SK-N-SH (cell line): ENCODE data around the gene KIF3C. TPM values are rescaled to one million over a fixed set of nuclear protein-coding genes. Genes with fewer than 3 reads are reported as not detected.

Experiments
- FOXJ3 ChIP-seq: sonication (generic); formaldehyde crosslinking; IDR thresholded peaks from 2 replicates; pipeline ENCODE4 v1.5.1; 2020; ENCODE audit warnings: mild to moderate bottlenecking, missing genetic modification reagents
- GATA2 ChIP-seq: sonication (generic); formaldehyde crosslinking; IDR thresholded peaks from 2 replicates; pipeline ENCODE4 v1.5.0; 2020; ENCODE audit warnings: mild to moderate bottlenecking, missing genetic modification reagents
- NFIC ChIP-seq: IDR thresholded peaks from 2 replicates; pipeline ENCODE4 v1.4.0; 2012; ENCODE audit warnings: borderline replicate concordance
- NRF1 ChIP-seq: IDR thresholded peaks from 2 replicates; pipeline ENCODE4 v1.6.1; 2012; ENCODE audit warnings: low read depth, mild to moderate bottlenecking, low read length
- RFX5 ChIP-seq: IDR thresholded peaks from 2 replicates; pipeline ENCODE4 v1.6.1; 2012; ENCODE audit warnings: mild to moderate bottlenecking, improper control_type of control experiment, low read length
- SIN3A ChIP-seq: IDR thresholded peaks from 2 replicates; pipeline ENCODE4 v1.6.1; 2012; ENCODE audit warnings: low read depth, mild to moderate bottlenecking, low read length, moderate library complexity, borderline replicate concordance
- TCF12 ChIP-seq: IDR thresholded peaks from 2 replicates; pipeline ENCODE4 v1.4.0; 2012
- polyA plus RNA-seq, 3 experiments: library from polyadenylated mRNA; depleted of rRNA; stranded (reverse); fragments of >200 nt; gene quantifications; 2 replicates each; pipeline ENCODE4 v1.2.3, GENCODE V29; 2012
- small RNA-seq, 7 experiments: library from RNA; depleted of rRNA; stranded (forward); fragments of <200 nt; gene quantifications; one replicate each; pipeline ENCODE3, GENCODE V24; 2012
- TF ChIP-seq, protein P1 (sequence below): IDR thresholded peaks from 2 replicates; pipeline ENCODE4 v1.4.0; 2012; ENCODE audit warnings: low read depth, borderline replicate concordance
- TF ChIP-seq, protein P2 (sequence below): fragments of 200-600 bp; sonication (generic); IDR thresholded peaks from 2 replicates; pipeline ENCODE4 v1.6.1; 2017; ENCODE audit warnings: antibody characterized with exemption, mild to moderate bottlenecking, moderate library complexity
- TF ChIP-seq, protein P3 (sequence below): IDR thresholded peaks from 2 replicates; pipeline ENCODE4 v1.6.1; 2012; ENCODE audit warnings: mild to moderate bottlenecking, low read depth, low read length, moderate library complexity
- TF ChIP-seq, protein P4 (sequence below): IDR thresholded peaks from 2 replicates; pipeline ENCODE4; 2012

The KIF3C gene
- polyA plus RNA-seq, 1 of the 3 experiments (the other 2 are of a cell fraction) = 29.5 TPM

DNA sequence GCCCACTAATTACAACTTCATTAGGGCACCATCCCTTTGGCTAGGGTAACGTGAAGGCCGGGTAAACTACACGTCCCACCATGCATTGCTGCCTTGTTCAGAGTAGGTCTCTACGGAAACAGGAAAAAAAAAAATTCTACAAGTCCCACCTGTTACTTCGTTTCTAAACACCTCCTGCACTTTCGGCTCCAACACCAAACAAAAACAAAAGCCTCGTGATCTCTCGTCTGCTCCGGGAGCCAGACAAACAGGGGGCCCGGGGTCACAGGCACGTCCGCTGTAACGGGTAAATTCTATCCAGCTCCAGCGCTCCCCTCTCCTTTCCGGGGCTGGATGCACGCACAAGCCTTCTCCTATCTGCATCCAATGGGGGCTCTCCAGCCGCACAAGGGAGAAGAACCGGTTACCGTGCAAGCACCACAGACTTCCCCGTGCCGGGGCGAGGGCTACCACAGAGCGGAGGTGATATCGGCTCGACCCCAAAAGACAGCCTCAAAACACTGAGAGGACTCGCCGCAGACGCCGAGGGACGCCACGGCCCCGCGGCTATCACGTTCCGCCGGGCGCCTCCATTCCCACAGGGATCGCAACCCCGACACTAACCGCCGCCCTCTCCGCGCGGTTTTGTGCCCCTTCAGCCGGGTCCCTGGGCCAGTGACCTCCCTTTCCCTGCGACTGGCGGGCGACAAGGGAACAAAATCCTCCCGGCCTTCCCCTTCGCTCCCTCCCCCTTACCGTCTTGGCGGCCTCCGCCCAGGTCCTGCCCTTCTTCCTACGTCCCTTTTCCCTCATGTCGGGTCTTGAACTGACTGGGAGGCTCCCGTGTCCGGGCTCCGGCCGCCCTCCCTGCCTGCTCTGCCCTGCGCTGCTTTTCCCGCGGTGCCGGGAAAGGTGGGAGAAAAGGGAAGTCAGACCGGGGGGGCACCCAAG lies 104.6 kb downstream of the KIF3C start (continued):
- TF ChIP-seq, protein P1, sequence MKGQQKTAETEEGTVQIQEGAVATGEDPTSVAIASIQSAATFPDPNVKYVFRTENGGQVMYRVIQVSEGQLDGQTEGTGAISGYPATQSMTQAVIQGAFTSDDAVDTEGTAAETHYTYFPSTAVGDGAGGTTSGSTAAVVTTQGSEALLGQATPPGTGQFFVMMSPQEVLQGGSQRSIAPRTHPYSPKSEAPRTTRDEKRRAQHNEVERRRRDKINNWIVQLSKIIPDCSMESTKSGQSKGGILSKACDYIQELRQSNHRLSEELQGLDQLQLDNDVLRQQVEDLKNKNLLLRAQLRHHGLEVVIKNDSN = no peak
- TF ChIP-seq SIN3A (no peak), FOXJ3 (CRISPR knock-in tag) (no peak), NRF1 (no peak), NFIC (no peak), GATA2 (no peak), RFX5 (no peak), TCF12 (no peak)
- TF ChIP-seq, protein P2, sequence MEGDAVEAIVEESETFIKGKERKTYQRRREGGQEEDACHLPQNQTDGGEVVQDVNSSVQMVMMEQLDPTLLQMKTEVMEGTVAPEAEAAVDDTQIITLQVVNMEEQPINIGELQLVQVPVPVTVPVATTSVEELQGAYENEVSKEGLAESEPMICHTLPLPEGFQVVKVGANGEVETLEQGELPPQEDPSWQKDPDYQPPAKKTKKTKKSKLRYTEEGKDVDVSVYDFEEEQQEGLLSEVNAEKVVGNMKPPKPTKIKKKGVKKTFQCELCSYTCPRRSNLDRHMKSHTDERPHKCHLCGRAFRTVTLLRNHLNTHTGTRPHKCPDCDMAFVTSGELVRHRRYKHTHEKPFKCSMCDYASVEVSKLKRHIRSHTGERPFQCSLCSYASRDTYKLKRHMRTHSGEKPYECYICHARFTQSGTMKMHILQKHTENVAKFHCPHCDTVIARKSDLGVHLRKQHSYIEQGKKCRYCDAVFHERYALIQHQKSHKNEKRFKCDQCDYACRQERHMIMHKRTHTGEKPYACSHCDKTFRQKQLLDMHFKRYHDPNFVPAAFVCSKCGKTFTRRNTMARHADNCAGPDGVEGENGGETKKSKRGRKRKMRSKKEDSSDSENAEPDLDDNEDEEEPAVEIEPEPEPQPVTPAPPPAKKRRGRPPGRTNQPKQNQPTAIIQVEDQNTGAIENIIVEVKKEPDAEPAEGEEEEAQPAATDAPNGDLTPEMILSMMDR = no peak
- TF ChIP-seq, protein P3, sequence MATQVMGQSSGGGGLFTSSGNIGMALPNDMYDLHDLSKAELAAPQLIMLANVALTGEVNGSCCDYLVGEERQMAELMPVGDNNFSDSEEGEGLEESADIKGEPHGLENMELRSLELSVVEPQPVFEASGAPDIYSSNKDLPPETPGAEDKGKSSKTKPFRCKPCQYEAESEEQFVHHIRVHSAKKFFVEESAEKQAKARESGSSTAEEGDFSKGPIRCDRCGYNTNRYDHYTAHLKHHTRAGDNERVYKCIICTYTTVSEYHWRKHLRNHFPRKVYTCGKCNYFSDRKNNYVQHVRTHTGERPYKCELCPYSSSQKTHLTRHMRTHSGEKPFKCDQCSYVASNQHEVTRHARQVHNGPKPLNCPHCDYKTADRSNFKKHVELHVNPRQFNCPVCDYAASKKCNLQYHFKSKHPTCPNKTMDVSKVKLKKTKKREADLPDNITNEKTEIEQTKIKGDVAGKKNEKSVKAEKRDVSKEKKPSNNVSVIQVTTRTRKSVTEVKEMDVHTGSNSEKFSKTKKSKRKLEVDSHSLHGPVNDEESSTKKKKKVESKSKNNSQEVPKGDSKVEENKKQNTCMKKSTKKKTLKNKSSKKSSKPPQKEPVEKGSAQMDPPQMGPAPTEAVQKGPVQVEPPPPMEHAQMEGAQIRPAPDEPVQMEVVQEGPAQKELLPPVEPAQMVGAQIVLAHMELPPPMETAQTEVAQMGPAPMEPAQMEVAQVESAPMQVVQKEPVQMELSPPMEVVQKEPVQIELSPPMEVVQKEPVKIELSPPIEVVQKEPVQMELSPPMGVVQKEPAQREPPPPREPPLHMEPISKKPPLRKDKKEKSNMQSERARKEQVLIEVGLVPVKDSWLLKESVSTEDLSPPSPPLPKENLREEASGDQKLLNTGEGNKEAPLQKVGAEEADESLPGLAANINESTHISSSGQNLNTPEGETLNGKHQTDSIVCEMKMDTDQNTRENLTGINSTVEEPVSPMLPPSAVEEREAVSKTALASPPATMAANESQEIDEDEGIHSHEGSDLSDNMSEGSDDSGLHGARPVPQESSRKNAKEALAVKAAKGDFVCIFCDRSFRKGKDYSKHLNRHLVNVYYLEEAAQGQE = no peak
- TF ChIP-seq, protein P4, sequence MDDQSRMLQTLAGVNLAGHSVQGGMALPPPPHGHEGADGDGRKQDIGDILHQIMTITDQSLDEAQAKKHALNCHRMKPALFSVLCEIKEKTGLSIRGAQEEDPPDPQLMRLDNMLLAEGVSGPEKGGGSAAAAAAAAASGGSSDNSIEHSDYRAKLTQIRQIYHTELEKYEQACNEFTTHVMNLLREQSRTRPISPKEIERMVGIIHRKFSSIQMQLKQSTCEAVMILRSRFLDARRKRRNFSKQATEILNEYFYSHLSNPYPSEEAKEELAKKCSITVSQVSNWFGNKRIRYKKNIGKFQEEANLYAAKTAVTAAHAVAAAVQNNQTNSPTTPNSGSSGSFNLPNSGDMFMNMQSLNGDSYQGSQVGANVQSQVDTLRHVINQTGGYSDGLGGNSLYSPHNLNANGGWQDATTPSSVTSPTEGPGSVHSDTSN = 0 out of 2 replicates have a peak, but pooled peaks have one; percentile 2
- TF ChIP-seq, all 33 proteins: peak for 6

Small RNAs within 50 kb of the gene (small RNA-seq; reads per million reads assigned to genes)
- 0 reads per million in 7 experiments for gene NDUFB4P4
- gene UQCRHP2 = 0 reads per million in 7 experiments

Other genes with a start within 250 kb of the KIF3C start
- 4.8 and 6.1 TPM in 2 replicates for gene ASXL2, start 104.0 kb downstream of the KIF3C start, polyA plus RNA-seq (2012; rRNA removed)
- gene RAB10, start 51.6 kb upstream of the KIF3C start, polyA plus RNA-seq (2012; rRNA removed) = 47.5 and 57.5 TPM in 2 replicates
- gene GAREM2, start 190.6 kb upstream of the KIF3C start, polyA plus RNA-seq (2012; rRNA removed) = 1.5 and 3.7 TPM in 2 replicates